Brain microvascular endothelial cell (primary cell): ENCODE results near the gene CSMD2.

Source experiments
- DNase-seq: peaks from one replicate; pipeline ENCODE4 v3.0.0-alpha.2; 2020
- H3K27ac ChIP-seq: fragments of 250-450 bp; sonication (Bioruptor Pico); 2 replicates; pipeline ENCODE4 v1.5.1; 2020; ENCODE audit warnings: mild to moderate bottlenecking, moderate library complexity
- H3K27me3 ChIP-seq: fragments of 250-450 bp; sonication (Bioruptor Pico); replicated peaks from 2 replicates; pipeline ENCODE4 v1.5.1; 2020; ENCODE audit warnings: mild to moderate bottlenecking
- H3K36me3 ChIP-seq: fragments of 250-450 bp; sonication (Bioruptor Pico); replicated peaks from 2 replicates; pipeline ENCODE4 v1.5.1; 2020; ENCODE audit warnings: mild to moderate bottlenecking
- H3K4me3 ChIP-seq: 2 replicates; pipeline ENCODE4 v1.5.1; 2011; ENCODE audit warnings: low read depth, mild to moderate bottlenecking, control low read depth, low read length, moderate library complexity
- in situ Hi-C: cut with HindIII; loops from 2 replicates; pipeline ENCODE4 v1.10.0; 2017; ENCODE audit warnings: low sequenced_read_pairs, low pct_ligation_motif_present
- TF ChIP-seq, protein P1 (sequence below): IDR thresholded peaks from 2 replicates; pipeline ENCODE4 v1.5.1; 2011; ENCODE audit warnings: low read depth, mild to moderate bottlenecking, moderate library complexity, low read length, control low read depth, inconsistent platforms; ENCODE audit errors: missing control alignments

Gene CSMD2

DNA sequence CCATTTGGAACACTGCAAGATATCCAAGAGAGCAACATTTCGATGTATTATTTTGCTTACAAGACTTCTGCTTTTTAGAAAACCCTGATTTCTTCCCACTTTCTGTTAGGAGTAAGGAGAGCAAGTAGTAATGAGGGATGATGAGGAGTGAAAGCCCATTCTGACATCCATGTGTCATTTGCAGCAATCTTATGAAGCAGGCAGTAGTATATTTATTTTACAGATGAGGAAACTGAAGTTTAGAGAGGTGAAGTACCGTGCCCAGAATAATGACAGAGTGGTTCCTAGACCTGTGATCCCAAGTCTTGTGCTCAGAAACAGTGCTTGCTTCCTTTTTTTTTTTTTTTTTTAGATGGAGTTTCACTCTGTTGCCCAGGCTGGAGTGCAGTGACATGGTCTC lies 699.7 kb downstream of the CSMD2 start:
- in situ Hi-C loops, result no loop called here
- H3K27ac ChIP-seq, result no peak overlapping the region
- H3K4me3 ChIP-seq, result no peak overlapping the region
- DNase-seq, result no peak
- H3K36me3 ChIP-seq, result no peaks in the 10 kb centered on the region
- no peaks in the 10 kb centered on the region for H3K27me3 ChIP-seq
- TF ChIP-seq, protein P1, sequence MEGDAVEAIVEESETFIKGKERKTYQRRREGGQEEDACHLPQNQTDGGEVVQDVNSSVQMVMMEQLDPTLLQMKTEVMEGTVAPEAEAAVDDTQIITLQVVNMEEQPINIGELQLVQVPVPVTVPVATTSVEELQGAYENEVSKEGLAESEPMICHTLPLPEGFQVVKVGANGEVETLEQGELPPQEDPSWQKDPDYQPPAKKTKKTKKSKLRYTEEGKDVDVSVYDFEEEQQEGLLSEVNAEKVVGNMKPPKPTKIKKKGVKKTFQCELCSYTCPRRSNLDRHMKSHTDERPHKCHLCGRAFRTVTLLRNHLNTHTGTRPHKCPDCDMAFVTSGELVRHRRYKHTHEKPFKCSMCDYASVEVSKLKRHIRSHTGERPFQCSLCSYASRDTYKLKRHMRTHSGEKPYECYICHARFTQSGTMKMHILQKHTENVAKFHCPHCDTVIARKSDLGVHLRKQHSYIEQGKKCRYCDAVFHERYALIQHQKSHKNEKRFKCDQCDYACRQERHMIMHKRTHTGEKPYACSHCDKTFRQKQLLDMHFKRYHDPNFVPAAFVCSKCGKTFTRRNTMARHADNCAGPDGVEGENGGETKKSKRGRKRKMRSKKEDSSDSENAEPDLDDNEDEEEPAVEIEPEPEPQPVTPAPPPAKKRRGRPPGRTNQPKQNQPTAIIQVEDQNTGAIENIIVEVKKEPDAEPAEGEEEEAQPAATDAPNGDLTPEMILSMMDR, result no peak

DNA sequence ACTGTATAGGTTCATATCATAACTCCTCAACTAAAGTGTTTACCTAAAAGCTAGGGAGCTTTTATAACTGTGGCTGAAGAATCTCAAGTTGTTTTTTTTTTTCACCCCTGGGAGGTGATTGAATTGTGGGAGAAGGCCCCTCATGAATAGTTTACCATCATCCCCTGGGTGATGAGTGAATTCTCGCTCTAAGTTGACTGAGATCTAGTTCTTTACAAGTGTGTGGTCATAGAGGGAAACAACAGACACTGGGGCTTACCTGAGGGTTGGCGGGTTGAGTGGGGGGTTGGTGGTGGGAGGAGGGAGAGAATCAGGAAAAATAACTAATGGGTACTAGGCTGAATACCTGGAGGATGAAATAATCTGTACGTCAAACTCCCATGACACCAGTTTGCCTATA lies 700.5 kb downstream of the CSMD2 start:
- DNase-seq, result no peak
- Histone ChIP-seq H3K4me3 (no peak overlapping the region), H3K27ac (no peak overlapping the region), H3K36me3 (no peaks in the 10 kb centered on the region), H3K27me3 (no peaks in the 10 kb centered on the region)
- TF ChIP-seq, protein P1, result no peak
- in situ Hi-C loops, result no loop called here
